SK-N-SH (cell line): ENCODE data around the gene SFXN1. TPM values are rescaled to one million over a fixed set of nuclear protein-coding genes. Genes with fewer than 3 reads are reported as not detected.

Experiments used
- CTCF ChIA-PET: fragments of 300-600, 350-600 bp; formaldehyde crosslinking; extraction: SDS; loops from one replicate; lab custom pipeline; 2021; lab: Yijun Ruan, JAX
- POLR2A ChIA-PET: fragments of 350-600 bp; sonication (Branson Sonifier 250); formaldehyde crosslinking; extraction: SDS; loops from one replicate; lab custom pipeline; 2020; ENCODE audit warnings: antibody characterized with exemption, inconsistent platforms; lab: Yijun Ruan, JAX
- DNase-seq: peaks from one replicate; pipeline ENCODE4 v3.0.0; 2012
- H2AFZ ChIP-seq: fragments of 200-600 bp; sonication (generic); 2 replicates; pipeline ENCODE4 v1.8.1; 2016; ENCODE audit warnings: antibody characterized with exemption, mild to moderate bottlenecking, low read depth
- H3F3A ChIP-seq: fragments of 200-600 bp; sonication (generic); replicated peaks from 2 replicates; pipeline ENCODE3; 2016; ENCODE audit warnings: antibody characterized with exemption, mild to moderate bottlenecking; ENCODE audit not compliant: insufficient read depth
- H3K27ac ChIP-seq, 2 experiments: fragments of 200-500 bp in 1 of 2; fragments of 200-600 bp in 1 of 2; sonication (Bioruptor generic) in 1 of 2; sonication (generic), shearing (Covaris generic) in 1 of 2; 2 replicates each; pipeline versions ENCODE4 v1.5.1 to v1.6.1; 2014 to 2016; ENCODE audit warnings: low read depth in 2 of 2, inconsistent platforms in 1 of 2, low read length in 1 of 2, mild to moderate bottlenecking in 1 of 2, mixed read lengths in 1 of 2
- H3K27me3 ChIP-seq: fragments of 200-600 bp; sonication (generic), shearing (Covaris generic); 2 replicates; pipeline ENCODE4 v1.6.1; 2016; ENCODE audit warnings: mixed run types; ENCODE audit not compliant: insufficient read depth
- H3K36me3 ChIP-seq, 2 experiments: fragments of 200-500 bp in 1 of 2; fragments of 200-600 bp in 1 of 2; sonication (Bioruptor generic) in 1 of 2; sonication (generic) in 1 of 2; replicated peaks in 1 of 2; 2 replicates each; pipeline versions ENCODE3 to v1.5.1; 2014 to 2016; ENCODE audit warnings: low read length in 1 of 2, mild to moderate bottlenecking in 1 of 2; ENCODE audit not compliant: insufficient read depth in 2 of 2, control insufficient read depth in 1 of 2
- H3K4me1 ChIP-seq, 2 experiments: fragments of 200-500 bp in 1 of 2; fragments of 200-600 bp in 1 of 2; sonication (Bioruptor generic) in 1 of 2; sonication (generic), shearing (Covaris generic) in 1 of 2; 2 replicates each; pipeline versions ENCODE4 v1.5.1 to v1.6.1; 2014 to 2016; ENCODE audit warnings: low read depth in 1 of 2, low read length in 1 of 2, mixed run types in 1 of 2; ENCODE audit not compliant: insufficient read depth in 2 of 2, control insufficient read depth in 1 of 2
- H3K4me2 ChIP-seq: fragments of 200-600 bp; sonication (generic), shearing (Covaris generic); 2 replicates; pipeline ENCODE4 v1.6.1; 2017; ENCODE audit warnings: mixed run types
- H3K4me3 ChIP-seq, 2 experiments: fragments of 200-500 bp in 1 of 2; fragments of 200-600 bp in 1 of 2; sonication (Bioruptor generic) in 1 of 2; sonication (generic), shearing (Covaris generic) in 1 of 2; 2 replicates each; pipeline versions ENCODE4 v1.5.1 to v1.8.1; 2014 to 2016; ENCODE audit warnings: low read depth in 2 of 2, inconsistent platforms in 1 of 2, low read length in 1 of 2, mild to moderate bottlenecking in 1 of 2, mixed read lengths in 1 of 2, moderate library complexity in 1 of 2
- H3K79me2 ChIP-seq: fragments of 200-600 bp; sonication (generic); 2 replicates; pipeline ENCODE4 v1.8.1; 2017; ENCODE audit warnings: mild to moderate bottlenecking; ENCODE audit not compliant: insufficient read depth
- H3K9ac ChIP-seq: fragments of 200-600 bp; sonication (generic); 2 replicates; pipeline ENCODE4 v1.6.1; 2017; ENCODE audit warnings: mixed run types
- H3K9me2 ChIP-seq: fragments of 200-600 bp; sonication (generic); 2 replicates; pipeline ENCODE4 v1.6.1; 2017; ENCODE audit warnings: mixed run types
- H3K9me3 ChIP-seq: fragments of 200-600 bp; sonication (generic); 2 replicates; pipeline ENCODE4 v1.6.1; 2017; ENCODE audit warnings: mixed run types, mild to moderate bottlenecking, moderate library complexity
- H4K20me1 ChIP-seq: fragments of 200-600 bp; sonication (generic); 2 replicates; pipeline ENCODE4 v1.6.1; 2017; ENCODE audit warnings: mild to moderate bottlenecking, mixed run types; ENCODE audit not compliant: insufficient read depth
- CHD2 ChIP-seq: fragments of 150-350 bp; IDR thresholded peaks from 2 replicates; pipeline ENCODE4 v1.6.1; 2018; ENCODE audit warnings: low read length; ENCODE audit not compliant: partially characterized antibody
- ELF1 ChIP-seq: IDR thresholded peaks from 2 replicates; pipeline ENCODE4 v1.4.0; 2012
- EP300 ChIP-seq, 2 experiments: IDR thresholded peaks; 2 replicates each; pipeline versions ENCODE4 v1.4.0 to v1.6.1; 2012; ENCODE audit warnings: borderline replicate concordance in 1 of 2, low read depth in 1 of 2, low read length in 1 of 2
- EZH2phosphoT487 ChIP-seq: fragments of 200-600 bp; sonication (generic); IDR thresholded peaks from 2 replicates; pipeline ENCODE4 v1.6.1; 2017; ENCODE audit warnings: low read depth, mixed run types, mild to moderate bottlenecking, antibody characterized with exemption, moderate library complexity, borderline replicate concordance
- FOSL2 ChIP-seq: IDR thresholded peaks from 2 replicates; pipeline ENCODE4 v1.4.0; 2012; ENCODE audit warnings: low read depth, mild to moderate bottlenecking, moderate library complexity, borderline replicate concordance
- GABPA ChIP-seq: IDR thresholded peaks from 2 replicates; pipeline ENCODE4 v1.4.0; 2012; ENCODE audit warnings: low read depth, mild to moderate bottlenecking
- MXI1 ChIP-seq: IDR thresholded peaks from 2 replicates; pipeline ENCODE4 v1.6.1; 2012; ENCODE audit warnings: mild to moderate bottlenecking, low read depth, low read length, improper control_type of control experiment
- NFIC ChIP-seq: IDR thresholded peaks from 2 replicates; pipeline ENCODE4 v1.4.0; 2012; ENCODE audit warnings: borderline replicate concordance
- PBX3 ChIP-seq: IDR thresholded peaks from 2 replicates; pipeline ENCODE4; 2012
- POLR2AphosphoS5 ChIP-seq: IDR thresholded peaks from 2 replicates; pipeline ENCODE4 v1.6.1; 2012; ENCODE audit warnings: low read depth, low read length
- RFX5 ChIP-seq: IDR thresholded peaks from 2 replicates; pipeline ENCODE4 v1.6.1; 2012; ENCODE audit warnings: mild to moderate bottlenecking, improper control_type of control experiment, low read length
- SIN3A ChIP-seq: IDR thresholded peaks from 2 replicates; pipeline ENCODE4 v1.6.1; 2012; ENCODE audit warnings: low read depth, mild to moderate bottlenecking, low read length, moderate library complexity, borderline replicate concordance
- SMC3 ChIP-seq: IDR thresholded peaks from 2 replicates; pipeline ENCODE4 v1.6.1; 2012; ENCODE audit warnings: low read depth, low read length, improper control_type of control experiment
- TEAD4 ChIP-seq: IDR thresholded peaks from 2 replicates; pipeline ENCODE4 v1.4.0; 2012; ENCODE audit warnings: mild to moderate bottlenecking, borderline replicate concordance; ENCODE audit not compliant: insufficient read depth
- USF1 ChIP-seq: IDR thresholded peaks from 2 replicates; pipeline ENCODE4 v1.4.0; 2012; ENCODE audit warnings: low read depth, borderline replicate concordance
- WGBS: methylation state at CpG from one replicate; pipeline ENCODE4 v1.1.6; 2017; ENCODE audit warnings: low lambda C conversion rate; 5-methylcytosine and 5-hydroxymethylcytosine counted together
- polyA plus RNA-seq, 3 experiments: library from polyadenylated mRNA; depleted of rRNA; stranded (reverse); fragments of >200 nt; gene quantifications; 2 replicates each; pipeline ENCODE4 v1.2.3, GENCODE V29; 2012
- TF ChIP-seq, protein P1 (sequence below): IDR thresholded peaks from 2 replicates; pipeline ENCODE4 v1.6.1; 2012; ENCODE audit warnings: mild to moderate bottlenecking, low read depth, low read length, moderate library complexity
- TF ChIP-seq, protein P2 (sequence below): IDR thresholded peaks from 2 replicates; pipeline ENCODE4 v1.4.0; 2012; ENCODE audit warnings: low read depth
- TF ChIP-seq, protein P3 (sequence below): fragments of 150-350 bp; IDR thresholded peaks from 2 replicates; pipeline ENCODE4 v1.6.1; 2017; ENCODE audit warnings: antibody characterized with exemption, low read length, low read depth, borderline replicate concordance
- TF ChIP-seq, protein P4 (sequence below): fragments of 150-350 bp; IDR thresholded peaks from 2 replicates; pipeline ENCODE4 v1.6.1; 2016; ENCODE audit warnings: mild to moderate bottlenecking, low read depth, low read length
- TF ChIP-seq, protein P5 (sequence below): fragments of 200-600 bp; sonication (generic); IDR thresholded peaks from 2 replicates; pipeline ENCODE4 v1.6.1; 2017; ENCODE audit warnings: antibody characterized with exemption, mild to moderate bottlenecking, moderate library complexity

SFXN1 gene
- polyA plus RNA-seq, 1 of the 3 experiments (the other 2 are of a cell fraction), result 73.6 TPM

DNA sequence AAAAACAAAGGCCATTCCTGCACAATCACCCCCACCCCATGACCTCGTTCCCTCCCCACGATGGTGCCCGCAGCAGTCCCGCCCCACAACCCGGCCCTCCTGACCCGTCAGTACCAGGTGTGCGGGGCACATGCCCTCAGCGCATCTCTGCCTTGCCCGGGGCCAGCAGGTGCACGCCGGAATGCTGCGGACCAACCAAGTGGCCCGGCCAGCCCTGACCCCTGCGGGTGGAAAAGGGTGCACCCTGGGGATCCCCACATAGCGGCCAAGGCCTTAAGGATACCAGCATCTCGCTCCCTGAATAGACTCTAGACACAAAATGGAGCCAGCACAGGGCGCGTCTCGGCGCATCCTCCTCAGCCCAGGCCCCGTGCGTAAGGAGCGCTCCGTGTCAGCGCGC is 6.0 kb downstream of the SFXN1 start:
- no peak overlapping the region for H3K4me2 ChIP-seq
- peaks cover 100% of the 10 kb centered on the region for H3K79me2 ChIP-seq
- no peak for DNase-seq
- H3K36me3 ChIP-seq, result peaks cover 15 to 31% of the 10 kb centered on the region in 2 experiments
- TF ChIP-seq, protein P1, sequence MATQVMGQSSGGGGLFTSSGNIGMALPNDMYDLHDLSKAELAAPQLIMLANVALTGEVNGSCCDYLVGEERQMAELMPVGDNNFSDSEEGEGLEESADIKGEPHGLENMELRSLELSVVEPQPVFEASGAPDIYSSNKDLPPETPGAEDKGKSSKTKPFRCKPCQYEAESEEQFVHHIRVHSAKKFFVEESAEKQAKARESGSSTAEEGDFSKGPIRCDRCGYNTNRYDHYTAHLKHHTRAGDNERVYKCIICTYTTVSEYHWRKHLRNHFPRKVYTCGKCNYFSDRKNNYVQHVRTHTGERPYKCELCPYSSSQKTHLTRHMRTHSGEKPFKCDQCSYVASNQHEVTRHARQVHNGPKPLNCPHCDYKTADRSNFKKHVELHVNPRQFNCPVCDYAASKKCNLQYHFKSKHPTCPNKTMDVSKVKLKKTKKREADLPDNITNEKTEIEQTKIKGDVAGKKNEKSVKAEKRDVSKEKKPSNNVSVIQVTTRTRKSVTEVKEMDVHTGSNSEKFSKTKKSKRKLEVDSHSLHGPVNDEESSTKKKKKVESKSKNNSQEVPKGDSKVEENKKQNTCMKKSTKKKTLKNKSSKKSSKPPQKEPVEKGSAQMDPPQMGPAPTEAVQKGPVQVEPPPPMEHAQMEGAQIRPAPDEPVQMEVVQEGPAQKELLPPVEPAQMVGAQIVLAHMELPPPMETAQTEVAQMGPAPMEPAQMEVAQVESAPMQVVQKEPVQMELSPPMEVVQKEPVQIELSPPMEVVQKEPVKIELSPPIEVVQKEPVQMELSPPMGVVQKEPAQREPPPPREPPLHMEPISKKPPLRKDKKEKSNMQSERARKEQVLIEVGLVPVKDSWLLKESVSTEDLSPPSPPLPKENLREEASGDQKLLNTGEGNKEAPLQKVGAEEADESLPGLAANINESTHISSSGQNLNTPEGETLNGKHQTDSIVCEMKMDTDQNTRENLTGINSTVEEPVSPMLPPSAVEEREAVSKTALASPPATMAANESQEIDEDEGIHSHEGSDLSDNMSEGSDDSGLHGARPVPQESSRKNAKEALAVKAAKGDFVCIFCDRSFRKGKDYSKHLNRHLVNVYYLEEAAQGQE, result no peak
- no peak for TF ChIP-seq USF1
- TF ChIP-seq, protein P2, sequence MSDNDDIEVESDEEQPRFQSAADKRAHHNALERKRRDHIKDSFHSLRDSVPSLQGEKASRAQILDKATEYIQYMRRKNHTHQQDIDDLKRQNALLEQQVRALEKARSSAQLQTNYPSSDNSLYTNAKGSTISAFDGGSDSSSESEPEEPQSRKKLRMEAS, result no peak
- TF ChIP-seq TEAD4, result no peak
- TF ChIP-seq POLR2AphosphoS5, result no peak
- no peak for TF ChIP-seq SIN3A
- no peak for TF ChIP-seq ELF1
- TF ChIP-seq, protein P3, sequence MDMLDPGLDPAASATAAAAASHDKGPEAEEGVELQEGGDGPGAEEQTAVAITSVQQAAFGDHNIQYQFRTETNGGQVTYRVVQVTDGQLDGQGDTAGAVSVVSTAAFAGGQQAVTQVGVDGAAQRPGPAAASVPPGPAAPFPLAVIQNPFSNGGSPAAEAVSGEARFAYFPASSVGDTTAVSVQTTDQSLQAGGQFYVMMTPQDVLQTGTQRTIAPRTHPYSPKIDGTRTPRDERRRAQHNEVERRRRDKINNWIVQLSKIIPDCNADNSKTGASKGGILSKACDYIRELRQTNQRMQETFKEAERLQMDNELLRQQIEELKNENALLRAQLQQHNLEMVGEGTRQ, result no peak
- no peak for TF ChIP-seq SMC3
- TF ChIP-seq, protein P4, sequence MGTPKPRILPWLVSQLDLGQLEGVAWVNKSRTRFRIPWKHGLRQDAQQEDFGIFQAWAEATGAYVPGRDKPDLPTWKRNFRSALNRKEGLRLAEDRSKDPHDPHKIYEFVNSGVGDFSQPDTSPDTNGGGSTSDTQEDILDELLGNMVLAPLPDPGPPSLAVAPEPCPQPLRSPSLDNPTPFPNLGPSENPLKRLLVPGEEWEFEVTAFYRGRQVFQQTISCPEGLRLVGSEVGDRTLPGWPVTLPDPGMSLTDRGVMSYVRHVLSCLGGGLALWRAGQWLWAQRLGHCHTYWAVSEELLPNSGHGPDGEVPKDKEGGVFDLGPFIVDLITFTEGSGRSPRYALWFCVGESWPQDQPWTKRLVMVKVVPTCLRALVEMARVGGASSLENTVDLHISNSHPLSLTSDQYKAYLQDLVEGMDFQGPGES, result no peak
- TF ChIP-seq GABPA, result no peak
- no peak for TF ChIP-seq MXI1
- no peak for TF ChIP-seq RFX5
- no peak for TF ChIP-seq EP300 (IDR thresholded peaks at IDR 0.05; ENCODE audit: borderline replicate concordance in 1 of 2, low read depth in 1 of 2, low read length in 1 of 2)
- TF ChIP-seq, protein P5, sequence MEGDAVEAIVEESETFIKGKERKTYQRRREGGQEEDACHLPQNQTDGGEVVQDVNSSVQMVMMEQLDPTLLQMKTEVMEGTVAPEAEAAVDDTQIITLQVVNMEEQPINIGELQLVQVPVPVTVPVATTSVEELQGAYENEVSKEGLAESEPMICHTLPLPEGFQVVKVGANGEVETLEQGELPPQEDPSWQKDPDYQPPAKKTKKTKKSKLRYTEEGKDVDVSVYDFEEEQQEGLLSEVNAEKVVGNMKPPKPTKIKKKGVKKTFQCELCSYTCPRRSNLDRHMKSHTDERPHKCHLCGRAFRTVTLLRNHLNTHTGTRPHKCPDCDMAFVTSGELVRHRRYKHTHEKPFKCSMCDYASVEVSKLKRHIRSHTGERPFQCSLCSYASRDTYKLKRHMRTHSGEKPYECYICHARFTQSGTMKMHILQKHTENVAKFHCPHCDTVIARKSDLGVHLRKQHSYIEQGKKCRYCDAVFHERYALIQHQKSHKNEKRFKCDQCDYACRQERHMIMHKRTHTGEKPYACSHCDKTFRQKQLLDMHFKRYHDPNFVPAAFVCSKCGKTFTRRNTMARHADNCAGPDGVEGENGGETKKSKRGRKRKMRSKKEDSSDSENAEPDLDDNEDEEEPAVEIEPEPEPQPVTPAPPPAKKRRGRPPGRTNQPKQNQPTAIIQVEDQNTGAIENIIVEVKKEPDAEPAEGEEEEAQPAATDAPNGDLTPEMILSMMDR, result no peak
- no peak for TF ChIP-seq EZH2phosphoT487
- TF ChIP-seq FOSL2, result no peak
- no peak for TF ChIP-seq PBX3
- TF ChIP-seq NFIC, result no peak
- TF ChIP-seq CHD2, result no peak
- TF ChIP-seq, all 33 proteins: peak for 0
- CTCF ChIA-PET, result interaction anchor here (1.4 kb wide), 1 partner anchor 50 kb away, joined by 3 read pairs; no protein-coding TSS in a partner anchor
- POLR2A ChIA-PET, result no interaction called here
- Histone ChIP-seq H3K9me3 (no peaks in the 10 kb centered on the region), H2AFZ (no peak overlapping the region), H3K27ac (no peak overlapping the region), H3K4me3 (no peak overlapping the region), H3K4me1 (peaks cover 0 to 9% of the 10 kb centered on the region in 2 experiments; a peak in 2 of 4 replicates), H4K20me1 (peaks cover 50% of the 10 kb centered on the region), H3K9ac (no peak overlapping the region), H3F3A (no peaks in the 10 kb centered on the region), H3K9me2 (no peaks in the 10 kb centered on the region), H3K27me3 (no peaks in the 10 kb centered on the region)
- WGBS, result 98% methylated on average over 15 of the region's 26 CpGs
